HG03060 (cell line): Measurements from ENCODE around the gene LRSAM1.

Experiments
- ATAC-seq: cut with Tn5 transposase; IDR thresholded peaks from one replicate; pipeline ENCODE4 v1.9.1; 2021; ENCODE audit warnings: low read depth, moderate number of reproducible peaks; ENCODE audit not compliant: unreplicated experiment

Gene LRSAM1

GRCh38 chr9:127529671-127530070, 78.4 kb downstream of the LRSAM1 start:
- no peak for ATAC-seq

- ATAC-seq = no peak
Observed at GRCh38 chr9:127530206-127530941, 79.1 kb downstream of the LRSAM1 start.

GRCh38 chr9:127531676-127532075, 80.4 kb downstream of the LRSAM1 start:
- ATAC-seq = no peak

GRCh38 chr9:127534250-127534906, 83.1 kb downstream of the LRSAM1 start:
- ATAC-seq = no peak

GRCh38 chr9:127534931-127535330, 83.6 kb downstream of the LRSAM1 start:
- ATAC-seq = no peak

GRCh38 chr9:127535396-127535795, 84.1 kb downstream of the LRSAM1 start:
- no peak for ATAC-seq

- no peak for ATAC-seq
Observed at GRCh38 chr9:127535834-127536233, 84.5 kb downstream of the LRSAM1 start.

- ATAC-seq = no peak
Observed at GRCh38 chr9:127536499-127536898, 85.2 kb downstream of the LRSAM1 start.

- ATAC-seq = no peak
Observed at GRCh38 chr9:127537014-127537413, 85.7 kb downstream of the LRSAM1 start.

GRCh38 chr9:127537792-127538191, 86.5 kb downstream of the LRSAM1 start:
- ATAC-seq = no peak

GRCh38 chr9:127538849-127539258, 87.5 kb downstream of the LRSAM1 start:
- no peak for ATAC-seq

GRCh38 chr9:127539259-127539981, 88.1 kb downstream of the LRSAM1 start:
- ATAC-seq = no peak

GRCh38 chr9:127539982-127540663, 88.8 kb downstream of the LRSAM1 start:
- ATAC-seq = no peak

- no peak for ATAC-seq
Observed at GRCh38 chr9:127540664-127541041, 89.3 kb downstream of the LRSAM1 start.

GRCh38 chr9:127541176-127541575, 89.9 kb downstream of the LRSAM1 start:
- no peak for ATAC-seq

- no peak for ATAC-seq
Observed at GRCh38 chr9:127541865-127542264, 90.6 kb downstream of the LRSAM1 start.

- ATAC-seq = no peak
Observed at GRCh38 chr9:127543221-127543620, 91.9 kb downstream of the LRSAM1 start.

GRCh38 chr9:127543973-127544533, 92.7 kb downstream of the LRSAM1 start:
- no peak for ATAC-seq

GRCh38 chr9:127545196-127546124, 94.2 kb downstream of the LRSAM1 start:
- no peak for ATAC-seq
